IPS-11a (cell line): ENCODE results near the gene MOK.
"Not testable (repeated sequence)": the region's sequence is repeated elsewhere in the genome, so short reads cannot be mapped to it uniquely, and the experiment has no call there.

Experiments
- H3K4me3 ChIP-seq: one replicate; pipeline ENCODE4 v1.5.1; 2013; ENCODE audit warnings: low read depth, low read length, control low read depth

The MOK gene

DNA sequence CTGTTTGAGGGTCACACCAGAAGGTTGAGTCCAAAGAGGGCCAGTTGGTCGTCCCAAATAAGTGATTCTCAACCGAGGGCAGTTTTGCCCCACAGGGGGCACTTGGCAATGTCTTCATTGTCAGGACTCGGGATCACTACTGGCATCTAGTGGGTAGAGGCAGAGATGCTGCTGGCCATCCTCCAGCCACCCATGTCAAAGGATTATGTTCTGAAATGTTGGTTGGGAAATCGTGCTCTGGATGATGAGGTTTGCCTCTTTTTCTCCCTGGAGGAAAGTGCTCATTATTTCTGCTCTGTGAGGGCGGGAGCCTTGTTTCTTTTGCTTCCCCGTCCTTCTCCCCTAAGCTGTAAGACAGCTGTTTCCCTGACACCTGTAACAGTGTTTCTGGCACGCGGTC is 18.1 kb upstream of the MOK start:
- no peak overlapping the region for H3K4me3 ChIP-seq

DNA sequence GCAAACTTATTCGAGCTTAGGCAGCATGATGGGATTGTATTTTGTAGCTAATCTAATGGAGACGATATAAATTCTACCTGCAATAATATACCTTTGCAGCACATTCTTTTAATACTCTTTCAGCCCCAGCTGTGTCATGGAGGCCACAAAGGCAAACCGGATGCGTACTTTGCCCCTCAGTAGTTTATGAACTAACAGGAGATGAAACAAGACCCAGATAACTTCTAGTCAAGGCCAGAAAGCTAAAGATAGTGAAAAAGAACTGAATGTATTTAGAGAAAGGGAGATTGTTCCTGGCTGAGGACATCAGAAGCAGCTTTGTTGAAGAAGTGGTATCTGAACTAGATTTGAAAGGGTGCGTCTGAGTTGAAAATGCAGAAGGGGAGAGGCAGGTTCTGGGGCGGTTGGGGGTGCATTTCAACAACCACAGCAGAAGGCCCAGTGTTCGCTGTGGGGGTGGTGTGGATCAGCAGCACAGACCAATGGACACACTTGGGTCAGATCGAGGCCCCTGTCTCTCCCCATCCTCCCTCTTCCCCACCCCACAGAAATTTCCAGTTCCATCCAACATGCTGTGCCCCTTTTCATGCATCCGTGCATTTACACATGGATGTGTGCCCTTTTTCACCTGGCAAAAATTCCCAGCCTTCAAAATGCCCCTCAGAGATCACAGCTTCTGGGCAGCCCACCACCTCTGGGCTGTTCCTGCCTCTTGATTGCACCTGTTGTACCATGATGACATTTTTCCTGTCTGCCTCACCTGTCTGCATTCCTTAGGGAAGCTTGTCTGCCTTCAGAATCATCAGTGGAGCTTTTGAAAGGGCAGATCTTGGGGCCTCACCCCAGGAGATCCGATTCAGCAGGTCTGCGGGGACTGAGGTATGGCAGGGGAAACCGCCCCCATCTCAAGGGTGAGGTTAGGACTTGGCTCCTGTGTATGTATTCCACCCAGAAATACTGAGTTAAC is 16.8 kb upstream of the MOK start:
- H3K4me3 ChIP-seq = no peak overlapping the region

DNA sequence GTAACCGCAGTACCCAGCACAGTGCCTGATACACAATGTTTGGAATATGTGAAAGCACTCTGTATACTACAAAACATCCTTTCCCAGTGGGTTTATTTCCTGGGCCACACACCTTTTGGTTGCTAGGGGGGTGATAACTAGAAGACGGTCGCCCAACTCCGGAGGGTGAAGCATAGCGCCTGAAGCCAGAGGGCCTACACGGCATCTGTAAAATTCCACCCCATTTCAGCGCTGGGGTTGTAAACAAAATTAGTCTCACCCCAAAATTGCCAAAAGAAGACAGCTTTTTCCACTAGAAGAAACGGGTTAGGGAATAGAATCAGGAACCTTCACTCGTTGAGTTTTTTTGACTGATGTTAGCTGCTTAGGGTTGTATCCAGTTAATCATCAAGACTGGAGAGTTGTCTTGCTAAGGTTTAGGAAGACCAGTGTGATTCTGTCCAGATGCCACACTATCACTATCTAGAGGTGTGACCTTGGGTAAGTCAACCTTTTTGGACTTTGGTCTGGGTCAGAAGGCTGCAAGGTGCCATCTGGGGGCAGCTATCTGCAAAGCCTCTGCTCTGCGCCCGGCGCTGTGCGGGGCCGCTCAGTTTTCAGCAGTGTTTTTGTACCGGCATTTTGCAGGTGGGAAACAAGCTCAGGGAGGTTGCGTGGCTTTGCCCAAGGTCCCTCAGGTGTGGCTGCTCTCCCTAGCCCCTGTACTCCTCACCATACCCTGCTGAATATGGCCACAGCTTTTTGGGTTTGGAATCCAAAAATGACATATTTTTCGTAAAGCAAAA is 15.9 kb upstream of the MOK start:
- H3K4me3 ChIP-seq = no peak overlapping the region

DNA sequence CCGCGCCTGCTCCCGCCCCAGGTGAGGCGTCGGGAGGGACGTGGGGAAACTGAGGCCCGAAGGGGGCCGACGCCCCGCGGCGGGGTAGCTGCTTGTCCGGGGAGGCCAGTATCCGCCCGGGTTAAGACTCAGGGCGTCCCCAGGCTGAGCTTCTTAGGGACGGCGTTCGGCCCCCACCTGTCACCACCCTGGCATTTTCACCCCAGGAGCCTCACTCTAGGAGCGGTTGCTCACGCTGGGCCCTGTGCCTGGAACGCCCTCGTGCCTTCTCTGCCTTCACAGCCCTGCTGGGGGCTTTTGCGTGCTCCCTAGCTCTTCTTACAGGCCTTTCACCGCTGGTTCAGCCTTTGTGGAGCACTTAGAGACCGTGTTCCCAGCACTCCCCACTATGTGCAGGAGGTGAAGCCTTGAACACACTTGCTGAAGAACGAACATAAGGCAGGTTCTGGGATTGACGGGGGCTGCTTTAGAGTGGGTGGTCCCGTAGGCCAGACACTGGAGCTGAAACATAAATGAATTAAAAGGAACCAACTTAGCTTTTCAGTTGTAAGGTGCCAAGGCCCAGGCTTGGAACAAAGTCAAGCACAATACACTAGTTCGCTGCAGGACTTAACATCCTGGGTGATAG is 15.2 kb upstream of the MOK start:
- peak overlapping the region; percentile 66 for H3K4me3 ChIP-seq

DNA sequence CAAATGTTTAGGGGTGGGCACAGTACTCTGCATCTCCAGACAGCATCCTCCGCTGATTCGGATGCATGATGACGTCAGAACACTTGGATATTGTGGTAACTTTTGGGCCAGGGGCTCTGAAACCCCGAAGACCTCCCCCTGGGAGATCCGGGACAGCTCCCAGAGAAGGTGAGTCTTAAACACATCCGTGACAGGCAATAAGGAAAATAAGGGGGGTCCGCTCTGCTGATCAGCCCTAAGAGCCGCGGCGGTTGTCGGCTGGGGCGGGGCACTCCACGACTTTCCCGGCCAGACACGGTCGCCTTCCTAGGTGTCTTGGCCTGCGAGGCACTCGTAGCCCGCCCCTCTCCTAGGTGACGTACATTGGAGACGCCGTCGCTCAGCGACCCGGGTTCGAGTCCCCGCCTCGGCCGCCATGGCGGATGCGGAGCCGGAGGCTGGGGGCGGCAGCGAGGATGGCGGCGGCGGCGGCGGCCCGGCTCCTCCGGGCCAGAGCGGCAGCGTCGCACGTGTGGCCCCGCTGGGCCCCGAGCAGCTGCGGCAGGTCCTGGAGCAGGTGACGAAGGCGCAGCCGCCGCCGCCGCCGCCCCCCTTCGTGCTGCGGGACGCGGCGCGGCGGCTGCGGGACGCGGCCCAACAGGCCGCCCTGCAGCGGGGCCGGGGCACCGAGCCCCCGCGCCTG is 14.5 kb upstream of the MOK start, which contains the start of gene ZNF839:
ZNF839 (plus strand) TSS at position 396 of the 682 bp plus-strand sequence; CDS start at position 416, 20 bp downstream.
- peak within 1 kb of the TSS; percentile 66 for H3K4me3 ChIP-seq

DNA sequence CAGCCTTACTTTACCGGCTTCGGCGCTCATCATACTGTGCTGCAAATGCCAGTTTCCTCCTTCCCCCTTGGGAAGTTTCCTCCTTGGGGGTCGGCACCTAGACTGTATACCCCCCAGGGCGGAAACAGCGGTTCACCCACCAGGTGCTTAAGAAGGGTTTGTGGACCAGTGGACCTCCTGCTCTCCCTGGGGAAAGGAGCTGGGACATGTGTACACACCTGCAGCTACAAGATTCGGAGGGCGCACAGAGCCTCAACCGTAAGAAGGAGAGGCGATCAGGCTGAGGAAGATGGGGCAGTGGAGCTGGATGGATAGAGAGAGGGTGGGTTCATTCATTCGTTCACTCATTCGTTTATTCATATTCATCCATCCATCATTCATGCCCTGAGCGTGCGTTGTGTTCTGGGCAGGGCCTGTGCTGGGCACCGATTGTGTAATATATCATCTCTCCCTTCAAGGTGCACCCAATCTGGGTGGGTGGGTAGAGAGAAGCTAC is 13.9 kb upstream of the MOK start:
- H3K4me3 ChIP-seq = peak overlapping the region; percentile 66

DNA sequence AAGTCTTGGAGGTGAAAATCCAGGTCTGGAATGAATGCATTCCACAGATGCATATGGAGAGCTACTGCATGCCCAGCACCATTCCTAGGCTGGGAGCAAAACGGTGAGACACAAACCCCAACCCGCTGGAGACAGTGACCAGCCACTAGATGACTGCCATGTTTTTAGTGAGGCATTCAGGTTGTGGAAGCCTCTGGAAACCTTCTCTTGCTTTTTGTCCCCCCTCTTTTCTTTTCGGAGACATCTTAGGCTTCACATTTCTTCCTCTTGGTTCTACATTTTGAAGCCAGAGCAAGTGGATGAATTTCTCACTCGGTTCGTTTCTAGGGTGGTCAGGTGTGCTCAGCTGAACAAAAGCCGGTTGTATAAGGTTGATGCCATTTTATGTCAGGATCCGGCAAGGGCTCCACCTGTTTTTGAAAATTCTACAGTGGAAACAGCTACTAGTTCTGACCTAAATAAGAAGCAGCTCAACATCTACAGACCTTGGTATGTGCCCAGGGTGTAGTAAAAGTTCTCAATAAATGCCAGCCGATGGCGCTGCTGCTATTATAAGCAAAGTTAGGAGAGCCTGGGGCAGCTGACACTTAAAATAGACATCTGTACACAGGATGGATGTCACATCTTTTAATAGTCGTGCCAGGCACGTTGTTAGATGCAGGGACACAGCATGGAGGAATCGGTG is 12.7 kb upstream of the MOK start:
- peak overlapping the region; percentile 80 for H3K4me3 ChIP-seq

DNA sequence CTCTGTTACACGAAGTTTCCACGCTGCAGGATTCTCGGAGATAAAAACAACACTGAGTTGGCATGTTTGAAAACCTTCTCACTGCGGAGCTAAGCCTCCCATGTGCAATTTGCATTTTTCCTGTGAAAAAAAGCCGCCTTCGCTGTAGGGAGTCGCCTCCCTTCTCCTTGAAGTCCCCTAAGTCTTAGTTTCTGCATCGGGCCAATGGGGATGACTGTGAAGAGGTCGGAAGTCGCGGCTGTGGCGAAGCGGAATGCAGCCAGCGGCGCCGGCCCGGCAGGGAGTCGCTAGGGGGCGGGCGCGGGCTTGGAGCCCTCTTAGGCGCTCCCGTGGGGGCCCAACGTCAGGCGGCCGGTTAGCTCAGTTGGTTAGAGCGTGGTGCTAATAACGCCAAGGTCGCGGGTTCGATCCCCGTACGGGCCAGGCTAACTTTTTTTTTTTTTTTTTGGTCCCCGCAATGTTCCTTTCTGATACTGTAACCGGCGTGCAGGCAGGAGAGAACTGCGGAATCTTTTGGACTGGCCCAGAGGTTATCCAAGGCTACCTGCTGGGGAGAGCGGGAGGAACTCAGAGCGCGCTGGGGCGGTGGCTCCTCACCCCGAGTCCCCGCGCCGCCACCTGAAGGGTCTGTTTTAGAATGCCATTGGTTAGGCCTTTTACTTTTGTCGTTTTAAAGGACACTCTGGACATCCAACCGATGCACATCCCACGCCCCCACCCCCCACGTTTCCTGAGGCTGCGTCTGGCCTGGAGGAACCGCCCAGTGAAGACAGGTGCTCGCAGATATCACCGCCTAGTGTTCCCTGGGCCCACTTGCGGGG is 12.0 kb upstream of the MOK start:
- peak overlapping the region; percentile 83 for H3K4me3 ChIP-seq

DNA sequence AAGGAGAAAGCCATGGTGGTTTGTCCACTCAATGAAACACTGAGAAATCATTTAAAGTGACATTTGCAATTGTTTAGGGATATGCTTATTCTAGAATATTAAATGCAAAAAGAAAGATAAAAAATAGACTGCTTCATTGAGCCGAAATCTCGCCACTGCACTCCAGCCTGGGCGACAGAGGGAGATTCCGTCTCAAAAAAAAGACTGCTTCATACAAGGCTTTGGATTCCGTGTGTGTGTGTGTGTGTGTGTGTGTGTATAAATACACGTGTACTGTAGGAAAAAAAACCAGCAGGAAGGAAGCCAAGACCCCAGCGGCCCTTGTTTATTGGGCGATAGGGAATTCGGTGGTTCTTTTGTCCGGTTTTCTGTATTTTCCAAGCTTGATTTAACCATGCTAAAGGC is 11.4 kb upstream of the MOK start:
- peak overlapping the region; percentile 83 for H3K4me3 ChIP-seq

DNA sequence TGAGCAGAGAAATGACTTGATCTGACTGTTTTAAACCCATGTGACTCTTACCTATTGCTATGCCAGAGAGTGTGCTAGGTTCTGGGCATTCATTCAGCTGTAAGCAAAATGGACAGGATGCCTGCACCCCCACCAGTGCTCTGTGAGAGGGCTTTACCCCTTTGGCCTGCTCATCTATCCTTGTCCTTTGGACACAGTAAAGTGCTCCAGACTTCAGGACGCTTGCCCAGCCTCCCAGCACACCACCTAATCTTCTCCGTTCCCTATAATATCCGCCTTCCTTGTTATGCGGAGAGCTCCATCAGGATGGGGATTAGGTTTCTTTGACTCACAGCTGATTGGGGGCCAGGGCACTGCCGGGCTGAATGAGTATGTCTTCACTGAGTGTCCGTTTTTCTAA is 10.2 kb upstream of the MOK start:
- no peak overlapping the region for H3K4me3 ChIP-seq

DNA sequence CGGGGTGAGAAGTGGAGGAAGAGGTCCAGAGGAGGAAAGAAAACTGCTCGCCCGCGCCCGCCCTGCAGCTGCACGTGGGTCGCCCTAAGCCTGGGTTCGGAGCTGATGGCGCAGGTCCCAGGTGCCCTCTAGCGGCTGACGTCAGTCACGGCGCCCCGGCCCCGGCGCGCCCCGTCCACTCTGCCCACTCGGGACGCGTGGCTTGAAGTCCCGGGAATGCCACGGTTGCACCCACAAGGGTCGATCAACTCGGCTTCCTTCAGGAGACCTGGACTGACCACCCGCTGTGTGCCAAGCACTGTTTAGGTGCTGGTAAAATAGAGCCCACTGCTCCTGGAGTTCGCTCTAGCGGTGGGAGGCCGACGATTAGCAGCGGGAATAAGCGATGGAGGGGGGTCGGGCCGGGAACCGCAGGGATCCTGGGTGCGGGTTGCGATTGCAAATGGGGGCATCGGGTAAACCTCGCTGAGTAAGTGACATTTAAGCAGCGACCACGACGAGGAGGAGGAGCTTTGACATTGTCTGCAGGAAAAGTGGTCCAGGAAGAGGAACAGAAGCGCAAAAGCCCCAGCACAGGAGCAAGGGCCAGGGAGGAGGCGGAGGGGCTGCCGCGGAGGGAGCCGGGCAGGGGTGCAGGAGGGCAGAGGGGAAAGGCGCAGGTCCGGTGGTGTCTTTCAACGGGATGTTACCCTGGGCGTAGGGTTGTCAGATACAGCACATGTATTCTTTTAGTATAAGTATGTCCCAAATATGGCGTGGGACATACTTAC is 9.5 kb upstream of the MOK start:
- peak overlapping the region; percentile 69 for H3K4me3 ChIP-seq

DNA sequence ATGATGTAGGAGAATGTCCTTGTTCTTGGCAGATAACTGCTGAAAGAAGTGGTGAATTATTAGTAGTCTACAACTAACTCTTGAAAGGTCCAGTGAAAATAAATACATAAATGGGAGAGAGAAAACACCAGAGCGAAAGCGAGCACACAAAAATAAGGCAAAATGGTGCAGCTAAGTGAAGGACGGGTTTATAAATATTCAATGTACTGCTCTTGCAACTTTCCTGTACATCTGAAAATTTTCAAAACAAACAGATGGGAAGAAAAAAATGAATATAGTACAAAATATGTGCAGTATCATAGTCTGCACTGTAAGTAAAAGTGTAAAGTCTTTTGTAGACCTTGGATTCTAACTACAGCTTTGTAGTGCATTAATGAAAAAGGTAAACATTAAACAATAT is 1.3 kb downstream of the MOK start:
- H3K4me3 ChIP-seq = no peak overlapping the region

DNA sequence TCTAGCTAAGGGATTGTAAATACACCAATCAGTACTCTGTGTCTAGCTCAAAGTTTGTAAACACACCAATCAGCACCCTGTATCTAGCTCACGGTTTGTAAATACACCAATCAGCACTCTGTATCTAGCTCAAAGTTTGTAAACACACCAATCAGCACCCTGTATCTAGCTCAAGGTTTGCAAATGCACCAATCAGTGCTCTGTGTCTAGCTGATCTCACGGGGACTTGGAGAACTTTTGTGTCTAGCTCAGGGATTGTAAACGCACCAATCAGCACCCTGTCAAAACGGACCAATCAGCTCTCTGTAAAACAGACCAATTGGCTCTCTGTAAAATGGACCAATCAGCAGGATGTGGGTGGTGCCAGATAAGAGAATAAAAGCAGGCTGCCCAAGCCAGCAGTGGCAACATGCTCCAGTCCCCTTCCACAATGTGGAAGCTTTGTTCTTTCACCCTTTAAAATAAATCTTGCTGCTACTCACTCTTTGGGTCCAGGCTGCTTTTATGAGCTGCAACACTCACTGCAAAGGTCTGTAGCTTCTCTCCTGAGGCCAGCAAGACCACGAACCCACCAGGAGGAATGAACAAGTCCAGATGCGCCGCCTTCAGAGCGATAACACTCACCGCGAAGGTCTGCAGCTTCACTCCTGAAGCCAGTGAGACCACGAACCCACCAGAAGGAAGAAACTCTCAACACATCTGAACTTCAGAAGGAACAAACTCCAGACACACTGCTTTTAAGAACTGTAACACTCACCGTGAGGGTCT is 6.5 kb downstream of the MOK start:
- not testable (repeated sequence) for H3K4me3 ChIP-seq

DNA sequence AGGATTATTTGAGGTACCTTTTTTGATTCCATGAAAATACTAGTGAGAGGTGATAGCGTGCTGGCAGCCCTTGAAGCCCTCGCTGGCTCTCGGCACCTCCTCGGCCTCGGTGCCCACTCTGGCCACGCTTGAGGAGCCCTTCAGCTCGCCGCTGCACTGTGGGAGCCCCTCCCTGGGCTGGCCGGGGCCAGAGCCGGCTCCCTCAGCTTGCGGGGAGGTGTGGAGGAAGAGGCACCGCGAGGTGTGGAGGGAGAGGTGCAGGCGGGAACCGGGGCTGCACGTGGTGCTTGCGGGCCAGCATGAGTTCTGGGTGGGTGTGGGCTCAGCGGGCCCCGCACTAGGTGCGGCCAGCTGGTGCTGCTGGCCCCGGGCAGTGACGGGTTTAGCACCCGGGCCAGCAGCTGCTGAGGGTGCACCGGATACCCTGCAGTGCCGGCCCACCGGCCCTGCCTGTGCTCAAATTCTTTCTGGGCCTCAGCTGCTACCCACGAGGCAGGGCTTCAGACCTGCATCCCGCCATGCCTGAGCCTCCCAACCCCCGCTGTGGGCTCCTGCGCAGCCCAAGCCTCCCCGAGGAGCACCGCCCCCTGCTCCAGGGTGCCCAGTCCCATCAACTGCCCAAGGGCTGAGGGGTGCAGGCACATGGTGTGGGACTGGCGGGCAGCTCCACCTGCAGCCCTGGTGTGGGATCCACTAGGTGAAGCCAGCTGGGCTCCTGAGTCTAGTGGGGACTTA is 7.4 kb downstream of the MOK start:
- no peak overlapping the region for H3K4me3 ChIP-seq

DNA sequence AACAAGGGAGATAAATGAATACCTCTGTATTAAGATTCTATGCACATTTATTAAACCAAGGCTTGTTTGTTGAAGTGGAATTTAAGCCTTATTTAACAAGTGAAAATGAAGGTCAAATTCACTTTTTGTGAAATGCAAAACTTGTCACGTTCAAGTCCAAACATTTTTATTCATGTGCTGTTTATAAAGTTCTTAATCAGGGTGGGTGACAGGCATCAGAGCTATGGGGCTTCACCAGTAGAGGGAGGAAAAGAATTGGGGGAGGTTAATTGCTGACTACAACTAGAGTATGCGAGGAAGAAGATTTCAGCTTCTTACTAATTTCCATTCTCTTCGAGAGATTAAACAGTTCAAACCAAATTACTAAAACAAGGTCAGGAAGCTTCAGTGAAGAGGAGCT is 9.7 kb downstream of the MOK start:
- no peak overlapping the region for H3K4me3 ChIP-seq

DNA sequence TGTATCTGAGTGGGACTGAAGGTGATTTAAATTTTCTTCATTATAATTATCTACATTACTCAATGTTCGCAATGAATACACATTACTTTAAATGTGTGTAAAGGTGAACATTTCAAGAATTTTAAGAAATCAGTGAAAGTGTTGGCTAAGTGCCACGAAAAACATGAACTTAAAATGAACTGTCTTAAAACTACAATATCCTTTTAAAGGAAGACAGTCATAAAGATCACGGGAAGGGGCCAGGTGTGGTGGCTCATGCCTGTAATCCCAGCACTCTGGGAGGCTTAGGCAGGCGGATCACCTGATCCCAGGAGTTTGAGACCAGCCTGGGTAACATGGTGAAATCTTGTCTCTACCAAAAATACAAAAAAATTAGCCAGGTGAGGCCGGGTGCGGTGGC is 11.2 kb downstream of the MOK start:
- H3K4me3 ChIP-seq = no peak overlapping the region

DNA sequence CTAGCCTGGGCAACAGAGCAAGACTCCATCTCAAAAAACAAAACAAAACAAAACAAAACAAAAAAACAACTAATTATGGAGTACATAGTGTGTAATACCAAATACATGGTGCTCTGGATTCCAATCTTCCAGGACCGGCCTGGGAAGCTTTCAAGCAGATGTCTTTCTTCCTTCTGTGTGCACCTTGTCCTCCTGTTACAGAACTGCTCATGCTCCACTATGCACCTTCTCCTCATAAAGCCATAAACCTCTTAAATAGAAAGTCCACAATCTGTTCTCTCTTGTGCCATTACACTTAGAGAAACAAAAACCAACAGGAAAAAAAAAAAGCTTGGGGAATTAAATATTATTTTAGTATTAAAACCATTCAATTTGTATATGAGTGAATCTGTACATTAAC is 12.5 kb downstream of the MOK start:
- no peak overlapping the region for H3K4me3 ChIP-seq
